SU-DHL-6 (cell line): ENCODE results near the gene NBPF3.

Experiments
- EZH2phosphoT487 ChIP-seq: fragments of 200-600 bp; sonication (generic), shearing (Covaris generic); conservative IDR thresholded peaks from 2 replicates; pipeline ENCODE4 v1.6.1; 2018; ENCODE audit warnings: mild to moderate bottlenecking, antibody characterized with exemption, low read length, moderate library complexity, mixed read lengths
- TF ChIP-seq, protein P1 (sequence below): fragments of 200-600 bp; sonication (generic); IDR thresholded peaks from one replicate; pipeline ENCODE4 v1.5.1; 2017; ENCODE audit warnings: antibody characterized with exemption, mild to moderate bottlenecking, low read length, moderate library complexity; ENCODE audit not compliant: insufficient read depth, poor library complexity, severe bottlenecking

DNA sequence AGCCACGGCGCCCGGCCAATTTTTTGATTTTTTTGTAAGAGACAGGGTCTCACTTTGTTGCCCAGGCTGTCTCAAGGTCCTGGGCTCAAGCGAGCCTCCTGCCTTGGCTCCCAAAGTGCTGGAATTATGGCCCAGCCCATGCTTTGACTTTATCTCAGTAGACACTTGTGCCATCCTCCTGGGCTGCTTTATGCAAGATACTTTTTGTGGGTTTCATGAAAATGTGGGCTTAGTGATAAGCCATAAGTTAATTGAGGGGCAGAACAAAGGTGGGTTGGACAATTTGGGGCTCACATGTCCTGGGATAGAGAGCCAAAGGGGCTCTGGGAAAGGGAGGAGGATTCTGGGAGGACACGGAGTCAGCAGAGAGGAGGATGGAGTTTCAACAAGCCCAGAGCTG lies 91.3 kb downstream of the NBPF3 start:
- no peak for TF ChIP-seq EZH2phosphoT487
- TF ChIP-seq, protein P1, sequence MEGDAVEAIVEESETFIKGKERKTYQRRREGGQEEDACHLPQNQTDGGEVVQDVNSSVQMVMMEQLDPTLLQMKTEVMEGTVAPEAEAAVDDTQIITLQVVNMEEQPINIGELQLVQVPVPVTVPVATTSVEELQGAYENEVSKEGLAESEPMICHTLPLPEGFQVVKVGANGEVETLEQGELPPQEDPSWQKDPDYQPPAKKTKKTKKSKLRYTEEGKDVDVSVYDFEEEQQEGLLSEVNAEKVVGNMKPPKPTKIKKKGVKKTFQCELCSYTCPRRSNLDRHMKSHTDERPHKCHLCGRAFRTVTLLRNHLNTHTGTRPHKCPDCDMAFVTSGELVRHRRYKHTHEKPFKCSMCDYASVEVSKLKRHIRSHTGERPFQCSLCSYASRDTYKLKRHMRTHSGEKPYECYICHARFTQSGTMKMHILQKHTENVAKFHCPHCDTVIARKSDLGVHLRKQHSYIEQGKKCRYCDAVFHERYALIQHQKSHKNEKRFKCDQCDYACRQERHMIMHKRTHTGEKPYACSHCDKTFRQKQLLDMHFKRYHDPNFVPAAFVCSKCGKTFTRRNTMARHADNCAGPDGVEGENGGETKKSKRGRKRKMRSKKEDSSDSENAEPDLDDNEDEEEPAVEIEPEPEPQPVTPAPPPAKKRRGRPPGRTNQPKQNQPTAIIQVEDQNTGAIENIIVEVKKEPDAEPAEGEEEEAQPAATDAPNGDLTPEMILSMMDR = no peak
